OCI-LY7 (cell line): ENCODE measurements around the gene LRRC4B.

Experiments used
- EZH2phosphoT487 ChIP-seq: fragments of 200-600 bp; sonication (generic); IDR thresholded peaks from 2 replicates; pipeline ENCODE4 v1.6.1; 2018; ENCODE audit warnings: low read depth, borderline replicate concordance, mild to moderate bottlenecking, mixed run types, antibody characterized with exemption, low read length, moderate library complexity, mixed read lengths
- TF ChIP-seq, protein P1 (sequence below): fragments of 200-600 bp; sonication (generic); conservative IDR thresholded peaks from 2 replicates; pipeline ENCODE4 v1.5.1; 2014; ENCODE audit warnings: mild to moderate bottlenecking, antibody characterized with exemption, low read length, moderate library complexity, mixed read lengths

DNA sequence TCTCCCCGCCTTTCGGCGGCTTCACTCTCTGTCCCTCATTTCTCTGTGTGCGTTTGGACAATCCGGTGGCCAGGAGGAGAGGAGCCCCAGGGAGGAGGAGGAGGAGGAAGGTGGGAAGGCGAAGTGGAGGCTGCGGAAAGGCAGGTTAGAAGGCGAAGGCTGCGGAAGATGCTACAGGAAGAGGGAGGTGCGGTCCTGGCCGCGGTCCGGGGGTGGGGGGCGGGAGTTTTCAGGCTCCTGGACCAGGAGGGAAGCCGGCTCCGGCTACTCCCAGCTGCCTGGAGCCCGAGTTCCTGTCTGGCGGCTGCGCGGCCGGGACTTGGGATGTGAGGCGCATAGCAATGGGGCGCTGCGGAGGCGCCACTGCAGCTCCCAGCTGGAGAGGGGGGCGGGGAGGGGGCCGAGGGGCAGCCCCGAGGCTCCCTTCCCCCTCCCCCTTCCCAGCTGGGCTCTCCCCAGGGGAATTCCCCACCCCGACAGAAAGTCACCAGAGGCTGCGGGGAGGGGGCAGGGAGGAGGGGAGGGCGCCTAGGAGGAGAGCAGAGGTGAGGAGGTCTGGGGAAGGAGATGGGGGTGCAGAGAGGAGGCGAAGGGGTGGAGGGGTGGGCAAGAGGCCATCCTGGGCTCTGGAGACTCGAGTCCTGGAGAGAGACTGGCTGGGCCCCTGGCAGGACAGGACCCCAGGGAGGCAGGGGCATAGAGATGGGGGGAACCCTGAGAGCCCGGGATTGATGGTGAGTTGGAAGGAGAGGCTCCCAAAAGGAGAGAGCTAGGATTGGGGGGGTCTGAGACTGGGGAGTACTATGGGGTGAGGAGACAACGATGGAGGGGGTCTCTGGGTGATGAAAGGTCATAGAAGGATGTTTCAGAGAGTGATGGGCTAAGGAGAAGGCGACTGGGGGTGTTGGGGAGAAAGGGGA is 2.0 kb downstream of the LRRC4B start:
- TF ChIP-seq, protein P1, sequence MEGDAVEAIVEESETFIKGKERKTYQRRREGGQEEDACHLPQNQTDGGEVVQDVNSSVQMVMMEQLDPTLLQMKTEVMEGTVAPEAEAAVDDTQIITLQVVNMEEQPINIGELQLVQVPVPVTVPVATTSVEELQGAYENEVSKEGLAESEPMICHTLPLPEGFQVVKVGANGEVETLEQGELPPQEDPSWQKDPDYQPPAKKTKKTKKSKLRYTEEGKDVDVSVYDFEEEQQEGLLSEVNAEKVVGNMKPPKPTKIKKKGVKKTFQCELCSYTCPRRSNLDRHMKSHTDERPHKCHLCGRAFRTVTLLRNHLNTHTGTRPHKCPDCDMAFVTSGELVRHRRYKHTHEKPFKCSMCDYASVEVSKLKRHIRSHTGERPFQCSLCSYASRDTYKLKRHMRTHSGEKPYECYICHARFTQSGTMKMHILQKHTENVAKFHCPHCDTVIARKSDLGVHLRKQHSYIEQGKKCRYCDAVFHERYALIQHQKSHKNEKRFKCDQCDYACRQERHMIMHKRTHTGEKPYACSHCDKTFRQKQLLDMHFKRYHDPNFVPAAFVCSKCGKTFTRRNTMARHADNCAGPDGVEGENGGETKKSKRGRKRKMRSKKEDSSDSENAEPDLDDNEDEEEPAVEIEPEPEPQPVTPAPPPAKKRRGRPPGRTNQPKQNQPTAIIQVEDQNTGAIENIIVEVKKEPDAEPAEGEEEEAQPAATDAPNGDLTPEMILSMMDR = no peak
- TF ChIP-seq EZH2phosphoT487 = 0 out of 2 replicates have a peak, but pooled peaks have one; percentile 76
